MCF 10A (cell line): ENCODE measurements around the gene IL4R. TPM values are rescaled to one million over a fixed set of nuclear protein-coding genes. Genes with fewer than 3 reads are reported as not detected.
"Not testable (repeated sequence)": the region's sequence is repeated elsewhere in the genome, so short reads cannot be mapped to it uniquely, and the experiment has no call there.

ENCODE experiments used
- BruUV-seq: library from RNA; stranded (reverse); fragments of 400-500 nt; replicated peaks from 2 replicates; lab custom pipeline; 2021; lab: Mats Ljungman, UMichigan
- CTCF ChIA-PET: fragments of 300-600 bp; sonication (Branson Sonifier 250); formaldehyde crosslinking; extraction: SDS; loops from one replicate; lab custom pipeline; 2021; ENCODE audit warnings: antibody characterized with exemption, inconsistent platforms; lab: Yijun Ruan, JAX
- POLR2A ChIA-PET: fragments of 300-600, 350-650 bp; sonication (Branson Sonifier 250); formaldehyde crosslinking; extraction: SDS; loops from one replicate; lab custom pipeline; 2020; ENCODE audit warnings: antibody characterized with exemption, inconsistent platforms; lab: Yijun Ruan, JAX
- DNase-seq: peaks from one replicate; pipeline ENCODE4 v3.0.0-alpha.2; 2018; ENCODE audit not compliant: unreplicated experiment
- H3K27ac Mint-ChIP-seq: one replicate; pipeline ENCODE4 v1.8.0; 2022; ENCODE audit warnings: mild to moderate bottlenecking, low read depth, mixed read lengths; ENCODE audit not compliant: unreplicated experiment
- H3K27me3 Mint-ChIP-seq: one replicate; pipeline ENCODE4 v1.8.0; 2022; ENCODE audit warnings: mixed read lengths; ENCODE audit not compliant: insufficient read depth, unreplicated experiment
- H3K36me3 Mint-ChIP-seq: one replicate; pipeline ENCODE4 v1.8.0; 2022; ENCODE audit warnings: mild to moderate bottlenecking, moderate library complexity, mixed read lengths; ENCODE audit not compliant: insufficient read depth, unreplicated experiment
- H3K4me1 Mint-ChIP-seq: one replicate; pipeline ENCODE4 v1.8.0; 2022; ENCODE audit warnings: mixed read lengths; ENCODE audit not compliant: insufficient read depth, unreplicated experiment
- H3K4me3 Mint-ChIP-seq: one replicate; pipeline ENCODE4 v1.8.0; 2022; ENCODE audit warnings: mild to moderate bottlenecking, moderate library complexity, mixed read lengths; ENCODE audit not compliant: unreplicated experiment
- H3K9me3 Mint-ChIP-seq: one replicate; pipeline ENCODE4 v1.8.0; 2022; ENCODE audit warnings: mixed read lengths; ENCODE audit not compliant: unreplicated experiment
- CTCF ChIP-seq: fragments of 200-600 bp; IDR thresholded peaks from one replicate; pipeline ENCODE4 v1.8.0; 2022; ENCODE audit warnings: antibody characterized with exemption, mild to moderate bottlenecking; ENCODE audit not compliant: unreplicated experiment
- intact Hi-C: fragments of 100-400 bp; cut with micrococcal nuclease; formaldehyde crosslinking; loops from 2 replicates; pipeline ENCODE4 v1.14.1; 2022
- total RNA-seq: library from RNA; stranded (reverse); gene quantifications from 2 replicates; pipeline ENCODE4 v1.2.3, GENCODE V29; 2022

The IL4R gene
- total RNA-seq, 1 experiment from 2014 or later: 51.9 TPM

- intact Hi-C loops: no loop called here
- peaks cover 8% of the 10 kb centered on the region for H3K9me3 Mint-ChIP-seq
- no peak for DNase-seq
- no peak overlapping the region for H3K27ac Mint-ChIP-seq
- no peak for TF ChIP-seq CTCF
- no peak overlapping the region for H3K4me3 Mint-ChIP-seq
- ChIA-PET CTCF (interaction anchor here (0.6 to 2.4 kb wide), 5 partner anchors 10 to 76 kb away, joined by 3 to 6 read pairs (median 3); no protein-coding TSS in a partner anchor), POLR2A (interaction anchor here (0.8 to 1.7 kb wide), 2 partner anchors 10 to 70 kb away, joined by 3 to 4 read pairs; no protein-coding TSS in a partner anchor)
- H3K36me3 Mint-ChIP-seq: no peaks in the 10 kb centered on the region
- no peaks in the 10 kb centered on the region for H3K27me3 Mint-ChIP-seq
- H3K4me1 Mint-ChIP-seq: peaks cover 6% of the 10 kb centered on the region
- BruUV-seq: no TSS peak
Observed at GRCh38 chr16:27273670-27274423, 39.9 kb upstream of the IL4R start.

GRCh38 chr16:27274424-27274874 is 39.3 kb upstream of the IL4R start:
- H3K36me3 Mint-ChIP-seq, H3K9me3 Mint-ChIP-seq, intact Hi-C loops, H3K4me1 Mint-ChIP-seq, H3K27ac Mint-ChIP-seq, H3K4me3 Mint-ChIP-seq, H3K27me3 Mint-ChIP-seq, DNase-seq, BruUV-seq: not testable (repeated sequence)
- ChIA-PET CTCF (interaction anchor here (0.6 to 2.4 kb wide), 5 partner anchors 10 to 75 kb away, joined by 3 to 6 read pairs (median 3); no protein-coding TSS in a partner anchor), POLR2A (interaction anchor here (0.8 to 1.7 kb wide), 2 partner anchors 9 to 70 kb away, joined by 3 to 4 read pairs; no protein-coding TSS in a partner anchor)

- no peak for DNase-seq
- no peak for TF ChIP-seq CTCF
- Mint-ChIP-seq H3K27me3 (no peaks in the 10 kb centered on the region), H3K9me3 (peaks cover 8% of the 10 kb centered on the region), H3K4me3 (no peak overlapping the region), H3K36me3 (no peaks in the 10 kb centered on the region), H3K4me1 (no peaks in the 10 kb centered on the region), H3K27ac (no peak overlapping the region)
- intact Hi-C loops: no loop called here
- ChIA-PET CTCF (interaction anchor here (2.4 kb wide), 1 partner anchor 41 kb away, joined by 6 read pairs; no protein-coding TSS in a partner anchor), POLR2A (interaction anchor here (1.1 kb wide), 1 partner anchor 42 kb away, joined by 3 read pairs; no protein-coding TSS in a partner anchor)
- no TSS peak for BruUV-seq
Observed at GRCh38 chr16:27275394-27275793, 38.4 kb upstream of the IL4R start.

- Mint-ChIP-seq H3K4me3 (no peak overlapping the region), H3K27me3 (no peaks in the 10 kb centered on the region), H3K9me3 (no peaks in the 10 kb centered on the region), H3K36me3 (no peaks in the 10 kb centered on the region), H3K27ac (no peak overlapping the region), H3K4me1 (peaks cover 4% of the 10 kb centered on the region)
- ChIA-PET CTCF (interaction anchor here (0.6 to 0.7 kb wide), 3 partner anchors 8 to 41 kb away, joined by 3 read pairs; no protein-coding TSS in a partner anchor), POLR2A (interaction anchor here (1.5 kb wide), 1 partner anchor 17 kb away, joined by 3 read pairs; no protein-coding TSS in a partner anchor)
- BruUV-seq: no TSS peak
- DNase-seq: no peak
- no peak for TF ChIP-seq CTCF
- intact Hi-C loops: no loop called here
Observed at GRCh38 chr16:27281243-27281642, 32.5 kb upstream of the IL4R start.
